Neutrophil (primary cell): Measurements from ENCODE around the gene DNASE1L1.

Source experiments
- H3K27ac ChIP-seq: fragments of 200-600 bp; sonication (generic); 2 replicates; pipeline ENCODE4 v1.5.1; 2016; ENCODE audit warnings: mild to moderate bottlenecking, moderate library complexity
- H3K27me3 ChIP-seq: fragments of 200-600 bp; sonication (generic); 2 replicates; pipeline ENCODE4 v1.6.0; 2016; ENCODE audit warnings: mild to moderate bottlenecking
- H3K36me3 ChIP-seq: fragments of 200-600 bp; sonication (generic); 2 replicates; pipeline ENCODE4 v1.5.1; 2017
- H3K4me1 ChIP-seq, 2 experiments: fragments of 200-600 bp in 1 of 2; sonication (generic) in 1 of 2; 1 replicate in 1 of 2; 2 replicates in 1 of 2; pipeline versions ENCODE4 v1.5.1 to v1.6.1; 2013 to 2016; ENCODE audit warnings: low read depth in 1 of 2, low read length in 1 of 2, mild to moderate bottlenecking in 1 of 2, moderate library complexity in 1 of 2; ENCODE audit not compliant: control insufficient read depth in 1 of 2, insufficient read depth in 1 of 2
- H3K4me3 ChIP-seq, 2 experiments: fragments of 200-600 bp in 1 of 2; sonication (generic) in 1 of 2; 1 replicate in 1 of 2; 2 replicates in 1 of 2; pipeline ENCODE4 v1.5.1; 2013 to 2016; ENCODE audit warnings: low read depth in 1 of 2, low read length in 1 of 2, mild to moderate bottlenecking in 1 of 2, moderate library complexity in 1 of 2
- H3K9me3 ChIP-seq: fragments of 200-600 bp; sonication (generic); 2 replicates; pipeline ENCODE4 v1.5.1; 2016
- CTCF ChIP-seq: fragments of 200-600 bp; sonication (generic); IDR thresholded peaks from 2 replicates; pipeline ENCODE4 v1.5.1; 2016; ENCODE audit warnings: antibody characterized with exemption

The DNASE1L1 gene

DNA sequence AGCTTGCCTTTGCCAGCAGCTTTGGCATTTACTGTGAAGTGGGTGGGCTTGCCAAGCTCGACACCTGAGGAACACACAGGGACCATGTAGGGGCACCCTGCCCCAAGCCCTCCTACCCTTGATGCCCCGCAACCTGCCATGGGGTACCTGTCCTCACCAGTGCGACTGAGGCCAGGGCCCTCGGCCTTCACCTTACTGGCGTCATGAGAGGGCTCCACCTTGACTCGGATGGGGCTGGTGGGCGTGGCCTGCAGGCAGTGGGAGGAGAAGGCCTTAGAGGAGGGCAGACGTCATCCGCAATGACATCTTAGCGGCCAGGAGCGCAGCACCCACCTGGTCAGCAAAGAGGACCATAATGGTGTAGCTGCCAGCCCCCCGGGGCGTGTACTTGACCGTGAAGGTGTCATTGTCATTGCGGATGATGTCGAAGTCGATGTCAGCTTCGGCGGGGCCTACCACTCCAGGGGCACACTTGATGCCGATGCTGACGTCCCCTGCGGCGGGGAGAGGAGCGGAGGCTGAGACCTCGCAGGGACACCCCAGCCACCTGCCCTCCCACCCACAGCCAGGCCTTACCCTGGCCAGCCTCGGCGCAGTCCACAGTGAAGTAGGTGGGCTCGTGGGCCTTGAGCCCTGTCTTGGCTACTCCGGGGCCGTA lies 46.8 kb downstream of the DNASE1L1 start:
- H3K4me3 ChIP-seq: no peak overlapping the region
- H3K27me3 ChIP-seq: no peaks in the 10 kb centered on the region
- no peak for TF ChIP-seq CTCF
- H3K4me1 ChIP-seq: peaks cover 0 to 5% of the 10 kb centered on the region in 2 experiments
- peaks cover 98% of the 10 kb centered on the region for H3K36me3 ChIP-seq
- H3K9me3 ChIP-seq: no peaks in the 10 kb centered on the region
- H3K27ac ChIP-seq: no peak overlapping the region

DNA sequence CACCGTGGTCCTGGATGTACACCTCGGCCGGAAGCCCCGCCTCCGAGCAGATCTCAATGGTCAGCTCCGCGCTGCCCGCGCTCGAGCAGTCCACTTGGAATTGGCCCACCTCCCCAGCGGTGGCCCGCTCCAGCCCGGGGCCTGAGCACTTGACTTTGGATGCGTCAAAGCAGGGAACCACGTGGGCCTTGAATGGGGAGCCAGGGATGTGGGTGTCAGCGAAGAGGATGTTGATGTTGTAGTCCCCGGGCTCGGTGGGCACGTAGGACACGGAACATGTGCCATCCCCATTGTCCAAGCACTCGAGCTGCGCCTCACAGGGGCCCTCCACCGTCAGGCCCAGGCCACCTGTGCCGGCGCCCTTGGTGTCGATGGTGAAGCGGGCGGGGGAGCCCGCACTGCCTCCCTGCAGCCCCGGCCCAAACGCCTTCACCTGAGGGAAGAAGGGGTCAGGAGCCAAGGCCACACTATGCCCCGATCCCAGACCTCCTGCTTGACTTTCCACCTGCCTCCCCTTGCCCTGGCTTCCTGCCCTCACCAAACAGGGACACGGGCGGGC lies 48.8 kb downstream of the DNASE1L1 start:
- no peak overlapping the region for H3K4me3 ChIP-seq
- no peak for TF ChIP-seq CTCF
- H3K27ac ChIP-seq: no peak overlapping the region
- H3K9me3 ChIP-seq: no peaks in the 10 kb centered on the region
- H3K4me1 ChIP-seq: peaks cover 0 to 5% of the 10 kb centered on the region in 2 experiments
- peaks cover 98% of the 10 kb centered on the region for H3K36me3 ChIP-seq
- H3K27me3 ChIP-seq: no peaks in the 10 kb centered on the region

DNA sequence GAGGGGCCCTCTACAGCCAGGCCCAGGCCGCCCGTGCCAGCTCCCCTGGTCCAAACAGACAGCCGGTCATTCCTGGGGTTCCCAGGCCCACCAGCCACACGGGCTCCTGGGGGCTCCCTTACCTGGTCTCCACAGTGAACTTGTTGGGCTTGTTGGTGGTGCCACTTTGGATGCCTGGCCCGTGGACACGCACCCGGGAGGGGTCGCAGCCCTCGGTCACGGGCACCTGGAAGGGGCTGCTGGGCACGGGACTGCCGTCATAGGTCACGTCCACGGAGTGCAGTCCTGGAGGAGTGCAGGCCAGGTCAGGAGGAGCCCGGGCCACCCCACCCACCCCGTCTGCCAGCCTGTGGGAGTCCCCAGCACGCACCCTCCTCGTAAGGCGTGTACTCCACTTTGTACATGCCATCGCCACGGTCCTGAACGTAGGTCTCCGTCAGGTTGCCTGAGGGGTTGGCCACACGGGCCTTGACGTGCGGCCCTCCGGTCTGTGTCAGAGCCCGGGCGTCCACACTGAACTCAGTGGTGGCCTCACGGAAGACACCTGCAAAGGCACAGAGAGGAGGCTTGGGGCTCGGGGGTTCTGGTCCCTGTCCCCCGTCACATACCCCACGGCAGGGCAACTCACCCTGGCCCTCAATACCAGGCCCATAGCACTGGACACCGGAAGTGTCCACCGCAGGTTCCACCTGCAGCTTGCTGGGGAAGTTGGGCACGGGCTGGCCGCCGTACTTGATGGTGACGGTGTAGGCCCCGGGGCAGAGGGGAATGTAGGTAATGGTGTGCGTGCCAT lies 49.5 kb downstream of the DNASE1L1 start:
- Histone ChIP-seq H3K27ac (no peak overlapping the region), H3K27me3 (no peaks in the 10 kb centered on the region), H3K9me3 (no peaks in the 10 kb centered on the region), H3K4me1 (peaks cover 0 to 5% of the 10 kb centered on the region in 2 experiments), H3K36me3 (peaks cover 98% of the 10 kb centered on the region), H3K4me3 (no peak overlapping the region)
- no peak for TF ChIP-seq CTCF

- Histone ChIP-seq H3K9me3 (no peaks in the 10 kb centered on the region), H3K4me1 (peaks cover 0 to 5% of the 10 kb centered on the region in 2 experiments), H3K27me3 (no peaks in the 10 kb centered on the region), H3K4me3 (no peak overlapping the region), H3K36me3 (peaks cover 98% of the 10 kb centered on the region), H3K27ac (no peak overlapping the region)
- TF ChIP-seq CTCF: no peak
These were observed 50.2 kb downstream of the DNASE1L1 start for GRCh38 chrX:154358829-154359228.

- Histone ChIP-seq H3K27ac (no peak overlapping the region), H3K9me3 (no peaks in the 10 kb centered on the region), H3K36me3 (peaks cover 98% of the 10 kb centered on the region), H3K4me3 (no peak overlapping the region), H3K27me3 (no peaks in the 10 kb centered on the region), H3K4me1 (peaks cover 0 to 5% of the 10 kb centered on the region in 2 experiments)
- no peak for TF ChIP-seq CTCF
These were observed 51.0 kb downstream of the DNASE1L1 start for GRCh38 chrX:154358011-154358410.
